MM.1S (cell line): ENCODE data around the gene ALG5.

Experiments used
- DNase-seq: peaks from one replicate; pipeline ENCODE4 v3.0.0-alpha.2; 2015
- H2AFZ ChIP-seq: fragments of 300-600 bp; sonication (generic); 2 replicates; pipeline ENCODE4 v1.6.0; 2016; ENCODE audit warnings: antibody characterized with exemption, low read length
- H3F3A ChIP-seq: fragments of 300-600 bp; sonication (generic); 2 replicates; pipeline ENCODE4 v1.6.1; 2016; ENCODE audit warnings: mild to moderate bottlenecking, antibody characterized with exemption, low read length, moderate library complexity, mixed read lengths; ENCODE audit not compliant: insufficient read depth
- H3K27ac ChIP-seq: fragments of 300-600 bp; sonication (generic); 2 replicates; pipeline ENCODE4 v1.5.1; 2016; ENCODE audit warnings: mild to moderate bottlenecking, low read length
- H3K27me3 ChIP-seq: fragments of 300-600 bp; sonication (generic); replicated peaks from 2 replicates; pipeline ENCODE4 v1.6.0; 2016; ENCODE audit warnings: low read length; ENCODE audit not compliant: insufficient read depth
- H3K36me3 ChIP-seq: fragments of 300-600 bp; sonication (generic); replicated peaks from 2 replicates; pipeline ENCODE4 v1.6.1; 2016; ENCODE audit warnings: mild to moderate bottlenecking, low read length, mixed read lengths; ENCODE audit not compliant: insufficient read depth
- H3K4me1 ChIP-seq: fragments of 300-600 bp; sonication (generic); 2 replicates; pipeline ENCODE4 v1.6.1; 2016; ENCODE audit warnings: low read length, mixed read lengths
- H3K4me2 ChIP-seq: fragments of 300-600 bp; sonication (generic); 2 replicates; pipeline ENCODE4 v1.6.0; 2016; ENCODE audit warnings: low read depth, low read length
- H3K4me3 ChIP-seq: fragments of 300-600 bp; sonication (generic); 2 replicates; pipeline ENCODE4 v1.5.1; 2016; ENCODE audit warnings: low read length, mixed read lengths
- H3K79me2 ChIP-seq: fragments of 300-600 bp; sonication (generic); 2 replicates; pipeline ENCODE4 v1.6.1; 2016; ENCODE audit warnings: mixed run types, low read length, mixed read lengths
- H3K9ac ChIP-seq: fragments of 300-600 bp; sonication (generic); 2 replicates; pipeline ENCODE4 v1.6.1; 2016; ENCODE audit warnings: low read length, mixed read lengths
- H3K9me2 ChIP-seq: fragments of 300-600 bp; sonication (generic); replicated peaks from 2 replicates; pipeline ENCODE4 v1.6.1; 2016; ENCODE audit warnings: mild to moderate bottlenecking, low read length, mixed read lengths; ENCODE audit not compliant: insufficient read depth
- H3K9me3 ChIP-seq: fragments of 300-600 bp; sonication (generic); replicated peaks from 2 replicates; pipeline ENCODE4 v1.6.1; 2016; ENCODE audit warnings: mild to moderate bottlenecking, low read length, mixed read lengths; ENCODE audit not compliant: insufficient read depth
- H4K20me1 ChIP-seq: fragments of 300-600 bp; sonication (generic); 2 replicates; pipeline ENCODE4 v1.6.1; 2016; ENCODE audit warnings: mild to moderate bottlenecking, low read length, moderate library complexity, mixed read lengths; ENCODE audit not compliant: insufficient read depth
- CTCF ChIP-seq: fragments of 300-600 bp; sonication (generic); IDR thresholded peaks from 2 replicates; pipeline ENCODE4 v1.5.1; 2016; ENCODE audit warnings: antibody characterized with exemption, low read length, mixed read lengths
- EZH2 ChIP-seq: fragments of 300-600 bp; sonication (generic); optimal IDR thresholded peaks from 2 replicates; pipeline ENCODE3; 2017; ENCODE audit warnings: low read depth, mild to moderate bottlenecking, antibody characterized with exemption, low read length, mixed read lengths
- EZH2phosphoT487 ChIP-seq: fragments of 300-600 bp; sonication (generic); IDR thresholded peaks from 2 replicates; pipeline ENCODE4 v1.6.1; 2018; ENCODE audit warnings: antibody characterized with exemption, low read length

ALG5 gene

DNA sequence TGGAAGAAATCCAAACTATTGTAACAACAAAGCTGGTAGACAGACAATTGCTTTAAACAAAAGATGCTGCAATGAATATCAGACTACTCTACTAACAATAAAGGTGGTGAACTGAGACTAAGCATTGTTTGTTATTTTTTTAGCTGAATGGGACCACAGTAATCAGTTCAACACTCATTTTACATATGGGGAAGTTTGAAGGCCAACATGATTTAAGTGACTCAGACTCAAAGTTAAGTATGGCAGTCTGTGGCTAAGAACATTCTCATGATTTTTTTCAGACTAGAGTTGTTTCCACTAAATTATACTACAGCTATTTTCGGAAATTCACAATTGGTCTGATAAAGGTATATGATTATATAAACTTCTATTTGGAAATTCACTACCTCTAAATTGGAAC, 11.9 kb upstream of the ALG5 start:
- no peaks in the 10 kb centered on the region for H3K4me1 ChIP-seq
- no peaks in the 10 kb centered on the region for H3K27me3 ChIP-seq
- no peak overlapping the region for H3K27ac ChIP-seq
- H3K4me3 ChIP-seq: no peak overlapping the region
- DNase-seq: no peak
- H3K9me3 ChIP-seq: no peaks in the 10 kb centered on the region
- H2AFZ ChIP-seq: no peak overlapping the region
- H3K36me3 ChIP-seq: no peaks in the 10 kb centered on the region; the same call in 1 of the 2 replicates
- no peaks in the 10 kb centered on the region for H3K79me2 ChIP-seq
- no peak overlapping the region for H3K4me2 ChIP-seq
- no peak for TF ChIP-seq EZH2phosphoT487
- TF ChIP-seq EZH2: no peak
- TF ChIP-seq CTCF: no peak
- no peaks in the 10 kb centered on the region for H3K9me2 ChIP-seq
- no peaks in the 10 kb centered on the region for H3F3A ChIP-seq
- no peak overlapping the region for H3K9ac ChIP-seq
- H4K20me1 ChIP-seq: no peaks in the 10 kb centered on the region

GRCh38 chr13:37010424-37010823, 11.3 kb upstream of the ALG5 start:
- DNase-seq: no peak
- H3K9ac ChIP-seq: no peak overlapping the region
- no peaks in the 10 kb centered on the region for H3F3A ChIP-seq
- H2AFZ ChIP-seq: no peak overlapping the region
- no peaks in the 10 kb centered on the region for H3K27me3 ChIP-seq
- no peaks in the 10 kb centered on the region for H3K9me3 ChIP-seq
- no peak overlapping the region for H3K4me2 ChIP-seq
- no peaks in the 10 kb centered on the region for H3K4me1 ChIP-seq
- no peak overlapping the region for H3K4me3 ChIP-seq
- H3K36me3 ChIP-seq: no peaks in the 10 kb centered on the region; the same call in 1 of the 2 replicates
- no peaks in the 10 kb centered on the region for H3K79me2 ChIP-seq
- no peaks in the 10 kb centered on the region for H3K9me2 ChIP-seq
- no peak overlapping the region for H3K27ac ChIP-seq
- no peaks in the 10 kb centered on the region for H4K20me1 ChIP-seq
- no peak for TF ChIP-seq EZH2
- TF ChIP-seq EZH2phosphoT487: no peak
- no peak for TF ChIP-seq CTCF

GRCh38 chr13:37009692-37010091, 10.6 kb upstream of the ALG5 start:
- Histone ChIP-seq H3K4me2 (no peak overlapping the region), H3K79me2 (no peaks in the 10 kb centered on the region), H3K27ac (no peak overlapping the region), H3K36me3 (no peaks in the 10 kb centered on the region; the same call in 1 of the 2 replicates), H3F3A (no peaks in the 10 kb centered on the region), H3K4me3 (no peak overlapping the region), H3K27me3 (no peaks in the 10 kb centered on the region), H3K4me1 (no peaks in the 10 kb centered on the region), H2AFZ (no peak overlapping the region), H4K20me1 (no peaks in the 10 kb centered on the region), H3K9me3 (no peaks in the 10 kb centered on the region), H3K9me2 (no peaks in the 10 kb centered on the region), H3K9ac (no peak overlapping the region)
- TF ChIP-seq EZH2 (no peak), CTCF (no peak), EZH2phosphoT487 (no peak)
- no peak for DNase-seq
